Ovary (tissue), 3 donors: ENCODE data around the gene POT1.

Source experiments
- CTCF ChIP-seq, 3 donors: fragments of 450-650 bp in 2 of 3; fragments of 200-600 bp in 1 of 3; IDR thresholded peaks; one replicate each; pipeline versions ENCODE4 v1.5.1 to v1.8.0; 2016 to 2022; ENCODE audit warnings: antibody characterized with exemption in 3 of 3, mild to moderate bottlenecking in 1 of 3
- EP300 ChIP-seq: sonication (generic); formaldehyde crosslinking; IDR thresholded peaks from one replicate; pipeline ENCODE4 v1.6.1; 2017; ENCODE audit warnings: antibody characterized with exemption
- POLR2A ChIP-seq: fragments of 450-650 bp; IDR thresholded peaks from one replicate; pipeline ENCODE4 v1.6.1; 2017; ENCODE audit warnings: antibody characterized with exemption, mild to moderate bottlenecking, moderate library complexity
- donor health status: DM: no; HTN: no; CAD: no.

- TF ChIP-seq POLR2A (no peak), CTCF (IDR thresholded peaks at IDR 0.05) (no peak), EP300 (no peak)
Measured at GRCh38 chr7:124800386-124800785, 129.2 kb downstream of the POT1 start.
